WTC11 (cell line): ENCODE results near the gene CD164L2. TPM values are rescaled to one million over a fixed set of nuclear protein-coding genes. Genes with fewer than 3 reads are reported as not detected.

ENCODE experiments used
- ATAC-seq: fragments of 200-7000 bp; cut with Tn5 transposase; 2 replicates; pipeline ENCODE4 v1.10.0; 2021; ENCODE audit warnings: mild to moderate bottlenecking, moderate library complexity
- CTCF ChIA-PET: fragments of 300-600 bp; sonication (Branson Sonifier 250); formaldehyde crosslinking; loops from one replicate; lab custom pipeline; 2021; ENCODE audit warnings: antibody characterized with exemption; lab: Charles Lee
- POLR2A ChIA-PET: fragments of 350-600 bp; sonication (Branson Sonifier 250); formaldehyde crosslinking; loops from one replicate; lab custom pipeline; 2021; ENCODE audit warnings: antibody characterized with exemption; lab: Charles Lee
- DNase-seq: peaks from one replicate; pipeline ENCODE4 v3.0.0; 2021; ENCODE audit warnings: low spot score
- H3K27ac Mint-ChIP-seq: 2 replicates; pipeline ENCODE4 v1.8.0; 2021; ENCODE audit warnings: mixed read lengths
- H3K27me3 Mint-ChIP-seq: 2 replicates; pipeline ENCODE4 v1.8.0; 2021; ENCODE audit warnings: low read depth, mild to moderate bottlenecking, moderate library complexity, mixed read lengths
- H3K36me3 Mint-ChIP-seq: 2 replicates; pipeline ENCODE4 v1.8.0; 2021; ENCODE audit warnings: mixed read lengths
- H3K4me1 Mint-ChIP-seq: 2 replicates; pipeline ENCODE4 v1.8.0; 2022; ENCODE audit warnings: mixed read lengths
- H3K4me3 Mint-ChIP-seq: 2 replicates; pipeline ENCODE4 v1.8.0; 2021; ENCODE audit warnings: mild to moderate bottlenecking, moderate library complexity, mixed read lengths
- H3K9me3 Mint-ChIP-seq: 2 replicates; pipeline ENCODE4 v1.8.0; 2021; ENCODE audit warnings: mixed read lengths
- CREB1 ChIP-seq: sonication (generic); formaldehyde crosslinking; IDR thresholded peaks from 2 replicates; pipeline ENCODE4 v1.8.0; 2023; ENCODE audit warnings: mild to moderate bottlenecking, missing genetic modification reagents
- CREM ChIP-seq: sonication (generic); formaldehyde crosslinking; IDR thresholded peaks from 2 replicates; pipeline ENCODE4 v1.8.1; 2022; ENCODE audit warnings: mild to moderate bottlenecking, missing genetic modification reagents, moderate library complexity
- CTCF ChIP-seq: fragments of 200-600 bp; IDR thresholded peaks from 2 replicates; pipeline ENCODE4 v1.8.0; 2022; ENCODE audit warnings: antibody characterized with exemption
- FOXJ3 ChIP-seq: sonication (generic); formaldehyde crosslinking; IDR thresholded peaks from 2 replicates; pipeline ENCODE4 v1.9.0; 2021; ENCODE audit warnings: missing genetic modification reagents, mild to moderate bottlenecking, borderline replicate concordance
- FOXP1 ChIP-seq: sonication (generic); formaldehyde crosslinking; IDR thresholded peaks from 2 replicates; pipeline ENCODE4 v1.8.0; 2022; ENCODE audit warnings: missing genetic modification reagents, mild to moderate bottlenecking, moderate library complexity, borderline replicate concordance
- NR1H2 ChIP-seq: sonication (generic); formaldehyde crosslinking; IDR thresholded peaks from 2 replicates; pipeline ENCODE4 v1.9.0; 2021; ENCODE audit warnings: mild to moderate bottlenecking, moderate library complexity, missing genetic modification reagents
- NR2C2 ChIP-seq: sonication (generic); formaldehyde crosslinking; IDR thresholded peaks from 2 replicates; pipeline ENCODE4 v1.8.0; 2022; ENCODE audit warnings: mild to moderate bottlenecking, missing genetic modification reagents
- NR3C1 ChIP-seq: sonication (generic); formaldehyde crosslinking; conservative IDR thresholded peaks from 2 replicates; pipeline ENCODE4 v1.8.1; 2023; ENCODE audit warnings: low read depth, mild to moderate bottlenecking, missing genetic modification reagents
- SMAD3 ChIP-seq: sonication (generic); formaldehyde crosslinking; IDR thresholded peaks from 2 replicates; pipeline ENCODE4 v1.8.0; 2022; ENCODE audit warnings: missing genetic modification reagents, mild to moderate bottlenecking, borderline replicate concordance
- SOX15 ChIP-seq: fragments of 250-450 bp; sonication (Bioruptor Pico); IDR thresholded peaks from 2 replicates; pipeline ENCODE4 v1.9.0; 2021; ENCODE audit warnings: mild to moderate bottlenecking
- TEAD1 ChIP-seq: sonication (generic); formaldehyde crosslinking; IDR thresholded peaks from 2 replicates; pipeline ENCODE4 v1.8.0; 2022; ENCODE audit warnings: mild to moderate bottlenecking, missing genetic modification reagents
- TEAD4 ChIP-seq: sonication (generic); formaldehyde crosslinking; IDR thresholded peaks from 2 replicates; pipeline ENCODE4 v1.8.0; 2022; ENCODE audit warnings: mild to moderate bottlenecking, missing genetic modification reagents
- ZNF138 ChIP-seq: sonication (generic); formaldehyde crosslinking; conservative IDR thresholded peaks from 2 replicates; pipeline ENCODE4 v1.8.1; 2022; ENCODE audit warnings: mild to moderate bottlenecking, moderate library complexity, missing genetic modification reagents
- ZNF232 ChIP-seq: sonication (generic); formaldehyde crosslinking; IDR thresholded peaks from 2 replicates; pipeline ENCODE4 v1.8.0; 2022; ENCODE audit warnings: mild to moderate bottlenecking, missing genetic modification reagents
- ZNF425 ChIP-seq: fragments of 250-450 bp; sonication (Bioruptor Pico); conservative IDR thresholded peaks from 2 replicates; pipeline ENCODE4 v1.9.0; 2021; ENCODE audit warnings: mild to moderate bottlenecking
- ZNF671 ChIP-seq: fragments of 250-450 bp; sonication (Bioruptor Pico); IDR thresholded peaks from 2 replicates; pipeline ENCODE4 v1.8.0; 2021; ENCODE audit warnings: mild to moderate bottlenecking
- total RNA-seq: library from RNA; stranded (reverse); gene quantifications from 3 replicates; pipeline ENCODE4 v1.2.3, GENCODE V29; 2021
- TF ChIP-seq, protein P1 (sequence below): fragments of 250-450 bp; sonication (Bioruptor Pico); IDR thresholded peaks from 2 replicates; pipeline ENCODE4 v1.8.0; 2021; ENCODE audit warnings: mild to moderate bottlenecking
- TF ChIP-seq, protein P2 (sequence below): sonication (generic); formaldehyde crosslinking; IDR thresholded peaks from 2 replicates; pipeline ENCODE4 v1.8.1; 2022; ENCODE audit warnings: mild to moderate bottlenecking, missing genetic modification reagents, moderate library complexity, borderline replicate concordance
- TF ChIP-seq, protein P3 (sequence below): fragments of 250-450 bp; sonication (Bioruptor Pico); IDR thresholded peaks from 2 replicates; pipeline ENCODE4 v2.1.2; 2022; ENCODE audit warnings: mild to moderate bottlenecking, moderate library complexity
- TF ChIP-seq, protein P4 (sequence below): sonication (generic); formaldehyde crosslinking; IDR thresholded peaks from 2 replicates; pipeline ENCODE4 v1.8.0; 2022; ENCODE audit warnings: mild to moderate bottlenecking, missing genetic modification reagents

Gene CD164L2
- total RNA-seq, 1 experiment from 2014 or later: 5.5 TPM

GRCh38 chr1:27418326-27419185 is 35.4 kb upstream of the CD164L2 start (continued):
- TF ChIP-seq ZNF138 (CRISPR knock-in tag) (no peak), FOXP1 (no peak), ZNF671 (no peak), NR2C2 (no peak), TEAD1 (CRISPR knock-in tag) (no peak)

DNA sequence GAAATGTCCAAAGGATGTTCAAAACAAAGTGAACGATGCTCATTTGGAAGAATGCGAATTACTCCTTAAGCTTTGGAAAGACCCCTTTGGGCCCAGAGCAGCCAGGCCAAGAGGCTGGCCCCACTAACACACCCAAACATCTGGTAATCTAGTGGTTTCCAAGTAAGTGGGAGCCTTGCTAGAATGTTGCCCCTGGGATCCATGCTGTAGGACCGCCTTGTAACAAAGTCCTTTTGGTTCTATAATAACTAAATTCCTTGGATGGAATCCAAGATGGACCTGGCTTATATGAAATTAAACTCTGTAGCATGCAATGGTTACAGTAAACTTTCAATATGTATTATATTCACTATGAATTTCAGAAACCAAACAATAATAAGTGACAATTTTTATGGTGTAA is 34.6 kb upstream of the CD164L2 start:
- TF ChIP-seq NR1H2 (CRISPR knock-in tag) (no peak), ZNF232 (CRISPR knock-in tag) (no peak), TEAD4 (CRISPR knock-in tag) (no peak), SMAD3 (CRISPR knock-in tag) (no peak), ZNF425 (CRISPR knock-in tag) (no peak), FOXJ3 (CRISPR knock-in tag) (no peak), CREB1 (CRISPR knock-in tag) (no peak)
- TF ChIP-seq, protein P1, sequence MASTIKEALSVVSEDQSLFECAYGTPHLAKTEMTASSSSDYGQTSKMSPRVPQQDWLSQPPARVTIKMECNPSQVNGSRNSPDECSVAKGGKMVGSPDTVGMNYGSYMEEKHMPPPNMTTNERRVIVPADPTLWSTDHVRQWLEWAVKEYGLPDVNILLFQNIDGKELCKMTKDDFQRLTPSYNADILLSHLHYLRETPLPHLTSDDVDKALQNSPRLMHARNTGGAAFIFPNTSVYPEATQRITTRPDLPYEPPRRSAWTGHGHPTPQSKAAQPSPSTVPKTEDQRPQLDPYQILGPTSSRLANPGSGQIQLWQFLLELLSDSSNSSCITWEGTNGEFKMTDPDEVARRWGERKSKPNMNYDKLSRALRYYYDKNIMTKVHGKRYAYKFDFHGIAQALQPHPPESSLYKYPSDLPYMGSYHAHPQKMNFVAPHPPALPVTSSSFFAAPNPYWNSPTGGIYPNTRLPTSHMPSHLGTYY (CRISPR knock-in tag): no peak
- TF ChIP-seq, protein P2, sequence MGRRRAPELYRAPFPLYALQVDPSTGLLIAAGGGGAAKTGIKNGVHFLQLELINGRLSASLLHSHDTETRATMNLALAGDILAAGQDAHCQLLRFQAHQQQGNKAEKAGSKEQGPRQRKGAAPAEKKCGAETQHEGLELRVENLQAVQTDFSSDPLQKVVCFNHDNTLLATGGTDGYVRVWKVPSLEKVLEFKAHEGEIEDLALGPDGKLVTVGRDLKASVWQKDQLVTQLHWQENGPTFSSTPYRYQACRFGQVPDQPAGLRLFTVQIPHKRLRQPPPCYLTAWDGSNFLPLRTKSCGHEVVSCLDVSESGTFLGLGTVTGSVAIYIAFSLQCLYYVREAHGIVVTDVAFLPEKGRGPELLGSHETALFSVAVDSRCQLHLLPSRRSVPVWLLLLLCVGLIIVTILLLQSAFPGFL: no peak
- H3K4me3 Mint-ChIP-seq: no peak overlapping the region
- no peaks in the 10 kb centered on the region for H3K9me3 Mint-ChIP-seq
- DNase-seq (no peak), ATAC-seq (no peak)
- H3K27ac Mint-ChIP-seq: peak overlapping the region; percentile 95
- H3K27me3 Mint-ChIP-seq: no peaks in the 10 kb centered on the region
- peaks cover 44% of the 10 kb centered on the region for H3K4me1 Mint-ChIP-seq
- POLR2A ChIA-PET: no interaction called here
- CTCF ChIA-PET: interaction anchor here (1.6 to 4.3 kb wide), 3 partner anchors 12 to 188 kb away, joined by 4 to 67 read pairs (median 9); partner anchors contain the start of gene AHDC1
- H3K36me3 Mint-ChIP-seq: peaks cover 52% of the 10 kb centered on the region

DNA sequence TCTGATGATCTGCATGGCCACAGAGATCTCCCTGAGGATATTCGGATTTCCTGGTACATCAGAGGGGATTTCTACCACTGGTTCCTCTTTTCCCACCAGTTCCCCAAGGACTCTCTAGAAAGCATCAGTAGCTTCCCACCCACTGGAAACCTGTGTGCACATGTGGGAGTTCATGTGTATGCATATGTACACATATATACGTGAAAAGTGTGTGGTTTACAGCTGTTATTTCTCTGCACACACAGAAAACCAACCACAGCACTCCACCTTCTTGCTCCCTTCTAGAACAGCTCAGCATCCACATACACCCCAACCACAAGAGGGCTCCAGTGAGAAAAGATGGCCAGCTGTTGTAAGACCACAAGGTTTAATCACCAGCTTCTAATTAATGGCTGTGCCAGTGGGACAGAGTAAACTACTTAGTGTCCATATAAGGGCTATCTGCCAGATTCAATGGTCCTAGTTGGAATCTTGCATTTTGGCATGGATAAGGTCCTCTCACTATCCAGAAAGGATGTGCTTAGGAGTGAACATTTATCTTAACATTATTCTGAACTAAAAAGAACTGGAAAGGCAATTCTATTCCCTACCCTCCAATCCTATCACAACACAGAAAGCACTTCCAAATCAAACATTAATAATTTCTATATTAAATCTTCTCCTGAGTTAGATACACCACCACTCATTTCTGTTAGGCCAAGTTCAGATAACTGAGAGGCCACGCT is 33.4 kb upstream of the CD164L2 start:
- ATAC-seq (peak; percentile 67), DNase-seq (no peak)
- Mint-ChIP-seq H3K27me3 (no peaks in the 10 kb centered on the region), H3K4me3 (no peak overlapping the region), H3K4me1 (peaks cover 41% of the 10 kb centered on the region), H3K9me3 (no peaks in the 10 kb centered on the region)
- CTCF ChIA-PET: interaction anchor here (0.6 to 4.3 kb wide), 53 partner anchors 9 to 449 kb away, joined by 3 to 67 read pairs (median 4); partner anchors contain the start of genes AHDC1, MAP3K6 and WASF2
- TF ChIP-seq SOX15 (CRISPR knock-in tag): no peak
- TF ChIP-seq, protein P3, sequence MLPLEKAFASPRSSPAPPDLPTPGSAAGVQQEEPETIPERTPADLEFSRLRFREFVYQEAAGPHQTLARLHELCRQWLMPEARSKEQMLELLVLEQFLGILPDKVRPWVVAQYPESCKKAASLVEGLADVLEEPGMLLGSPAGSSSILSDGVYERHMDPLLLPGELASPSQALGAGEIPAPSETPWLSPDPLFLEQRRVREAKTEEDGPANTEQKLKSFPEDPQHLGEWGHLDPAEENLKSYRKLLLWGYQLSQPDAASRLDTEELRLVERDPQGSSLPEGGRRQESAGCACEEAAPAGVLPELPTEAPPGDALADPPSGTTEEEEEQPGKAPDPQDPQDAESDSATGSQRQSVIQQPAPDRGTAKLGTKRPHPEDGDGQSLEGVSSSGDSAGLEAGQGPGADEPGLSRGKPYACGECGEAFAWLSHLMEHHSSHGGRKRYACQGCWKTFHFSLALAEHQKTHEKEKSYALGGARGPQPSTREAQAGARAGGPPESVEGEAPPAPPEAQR (CRISPR knock-in tag): no peak
- TF ChIP-seq CREM: no peak
- TF ChIP-seq, protein P4, sequence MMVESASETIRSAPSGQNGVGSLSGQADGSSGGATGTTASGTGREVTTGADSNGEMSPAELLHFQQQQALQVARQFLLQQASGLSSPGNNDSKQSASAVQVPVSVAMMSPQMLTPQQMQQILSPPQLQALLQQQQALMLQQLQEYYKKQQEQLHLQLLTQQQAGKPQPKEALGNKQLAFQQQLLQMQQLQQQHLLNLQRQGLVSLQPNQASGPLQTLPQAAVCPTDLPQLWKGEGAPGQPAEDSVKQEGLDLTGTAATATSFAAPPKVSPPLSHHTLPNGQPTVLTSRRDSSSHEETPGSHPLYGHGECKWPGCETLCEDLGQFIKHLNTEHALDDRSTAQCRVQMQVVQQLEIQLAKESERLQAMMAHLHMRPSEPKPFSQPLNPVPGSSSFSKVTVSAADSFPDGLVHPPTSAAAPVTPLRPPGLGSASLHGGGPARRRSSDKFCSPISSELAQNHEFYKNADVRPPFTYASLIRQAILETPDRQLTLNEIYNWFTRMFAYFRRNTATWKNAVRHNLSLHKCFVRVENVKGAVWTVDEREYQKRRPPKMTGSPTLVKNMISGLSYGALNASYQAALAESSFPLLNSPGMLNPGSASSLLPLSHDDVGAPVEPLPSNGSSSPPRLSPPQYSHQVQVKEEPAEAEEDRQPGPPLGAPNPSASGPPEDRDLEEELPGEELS: no peak
- TF ChIP-seq CTCF: 0 out of 2 replicates have a peak, but pooled peaks have one; percentile 1
- TF ChIP-seq NR3C1 (CRISPR knock-in tag): no peak
- TF ChIP-seq, protein P2: no peak
- TF ChIP-seq, all 79 proteins: peak for 1
- POLR2A ChIA-PET: interaction anchor here (0.6 to 1.1 kb wide), 5 partner anchors 11 to 913 kb away, joined by 3 to 7 read pairs (median 4); no protein-coding TSS in a partner anchor
- Mint-ChIP-seq H3K27ac (peak overlapping the region; percentile 50; the same call in 1 of the 2 replicates), H3K36me3 (peaks cover 60% of the 10 kb centered on the region)
